ENCODE data around the gene PLEKHM1.

PLEKHM1 gene

GRCh38 chr17:45427181-45427835, 63.2 kb downstream of the PLEKHM1 start:
- no peak for DNase-seq (ENCODE audit: low read depth in 2 of 2)

DNA sequence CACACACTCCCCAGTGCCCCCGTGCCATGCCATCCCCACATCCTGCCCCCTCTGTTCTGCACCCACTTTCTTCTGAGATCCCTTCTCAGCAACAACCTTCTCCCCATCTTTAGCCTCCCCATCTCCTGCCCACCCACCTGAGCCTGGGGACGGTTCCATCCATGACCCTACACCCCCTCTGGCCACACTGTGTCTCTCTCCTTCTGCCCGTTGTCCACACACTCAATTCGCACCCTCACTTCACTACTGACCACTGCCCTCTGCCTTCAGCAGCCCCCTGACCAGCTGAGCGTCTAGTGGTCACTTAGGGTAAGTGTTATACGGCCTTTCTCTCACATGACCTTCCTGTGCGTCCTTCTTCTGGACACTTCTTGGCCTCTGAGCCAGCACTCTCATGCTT, 64.0 kb downstream of the PLEKHM1 start:
- no peak for DNase-seq (ENCODE audit: low read depth in 2 of 2)

GRCh38 chr17:45425984-45426413, 64.5 kb downstream of the PLEKHM1 start:
- no peak for DNase-seq (ENCODE audit: low read depth in 2 of 2)

GRCh38 chr17:45425125-45425983, 65.2 kb downstream of the PLEKHM1 start:
- DNase-seq (ENCODE audit: low read depth in 2 of 2): no peak

GRCh38 chr17:45424769-45425124, 65.8 kb downstream of the PLEKHM1 start:
- no peak for DNase-seq (ENCODE audit: low read depth in 2 of 2)

DNA sequence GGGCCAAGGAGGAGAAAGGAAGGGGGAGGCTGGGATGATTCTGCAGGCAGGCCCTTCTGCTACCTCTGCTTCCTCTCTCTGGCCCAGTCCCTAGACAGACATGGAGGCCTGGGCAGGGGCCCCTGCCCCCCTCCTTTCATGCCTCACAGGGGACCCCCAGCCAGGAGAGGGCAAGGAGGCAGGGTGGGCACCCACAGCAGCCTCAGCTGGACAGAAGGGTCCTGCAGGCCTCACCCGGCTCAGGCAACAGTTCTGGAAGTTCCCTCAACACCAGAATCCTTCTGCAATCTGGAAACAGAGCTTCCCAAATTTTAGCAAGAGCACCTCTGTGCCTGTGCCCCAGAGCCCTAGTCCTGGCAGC, 66.6 kb downstream of the PLEKHM1 start:
- DNase-seq (ENCODE audit: low read depth in 2 of 2): no peak

GRCh38 chr17:45423304-45423974, 67.1 kb downstream of the PLEKHM1 start:
- no peak for DNase-seq (ENCODE audit: low read depth in 2 of 2)

DNA sequence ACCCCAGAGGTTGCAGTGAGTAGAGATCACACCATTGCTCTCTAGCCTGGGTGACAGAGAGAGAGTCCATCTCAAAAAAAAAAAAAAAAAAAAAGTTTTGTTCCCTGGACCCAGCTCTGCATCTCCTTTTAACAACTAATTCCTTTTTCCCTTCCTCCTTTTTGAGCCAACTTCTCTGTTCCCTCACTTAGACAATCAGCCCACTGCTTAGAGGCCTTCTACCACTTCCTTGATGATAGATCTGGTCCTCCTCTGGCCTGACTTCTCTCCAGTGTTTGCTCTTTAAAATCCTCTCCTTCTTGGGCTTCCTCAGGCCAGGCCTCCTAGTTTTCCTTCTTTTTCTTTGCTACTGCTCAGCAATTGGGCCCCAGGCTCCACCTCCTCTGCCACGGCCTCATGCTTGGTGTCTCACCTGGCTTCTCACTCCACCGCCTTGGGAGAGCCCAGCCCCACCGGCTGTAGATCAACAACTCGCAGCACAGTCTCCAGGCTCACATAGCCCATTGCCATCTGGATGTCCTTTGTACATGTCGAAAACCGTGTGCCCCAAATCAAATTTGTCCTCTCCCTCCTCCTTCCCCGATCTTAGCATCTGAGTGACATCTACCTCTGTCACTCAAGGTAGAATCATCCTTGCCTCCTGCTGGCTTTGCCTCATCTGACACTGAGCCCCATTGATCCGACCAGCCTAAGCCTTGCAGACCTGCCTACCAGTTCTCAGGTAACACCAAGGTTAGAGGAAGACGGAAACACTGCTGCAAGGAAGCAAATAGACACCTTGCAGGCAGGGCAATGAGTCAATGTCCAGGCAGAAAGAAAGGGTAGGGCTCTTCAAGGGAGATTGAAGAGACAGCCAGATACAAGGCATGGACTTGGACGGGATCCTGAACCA, 75.3 kb downstream of the PLEKHM1 start:
- no peak for DNase-seq (ENCODE audit: low read depth in 2 of 2)

GRCh38 chr17:45413498-45413923, 77.0 kb downstream of the PLEKHM1 start:
- DNase-seq (ENCODE audit: low read depth in 2 of 2): no peak

DNA sequence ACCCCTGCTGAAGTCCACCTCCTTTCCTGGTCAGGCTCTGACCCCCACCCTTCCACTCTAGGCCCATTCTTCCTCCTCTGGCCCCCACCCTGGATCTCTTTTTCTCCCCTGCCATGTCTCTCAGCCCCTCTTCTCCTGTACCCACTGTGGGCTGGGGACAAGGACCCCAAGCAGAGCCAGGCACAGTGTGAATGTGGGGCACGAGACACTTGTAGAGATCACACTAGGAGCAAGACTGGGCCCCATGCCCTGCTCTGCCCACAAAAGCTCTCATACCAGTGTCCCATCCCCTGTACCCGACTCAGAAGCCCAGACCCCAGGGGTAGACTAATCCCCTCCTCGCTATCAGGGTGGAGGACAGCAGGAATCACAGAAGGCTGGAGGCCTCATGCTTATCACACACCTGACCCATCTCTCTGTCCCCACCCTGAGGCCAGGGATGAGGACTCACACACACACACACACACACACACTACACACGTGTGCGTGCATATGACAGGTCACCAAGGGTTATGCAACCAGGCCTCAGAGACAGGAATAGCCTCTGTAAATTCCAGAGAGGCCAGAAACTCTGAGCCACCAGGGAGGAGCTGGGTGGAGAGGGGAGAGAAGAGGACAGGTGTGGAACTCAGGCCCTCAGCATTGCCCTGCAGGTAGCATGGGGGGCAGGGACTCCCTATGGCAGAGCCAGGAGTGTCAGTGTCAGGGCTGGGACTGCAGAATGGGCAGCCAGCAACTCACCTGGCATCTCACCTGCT, 79.0 kb downstream of the PLEKHM1 start:
- no peak for DNase-seq (ENCODE audit: low read depth in 2 of 2)

GRCh38 chr17:45410144-45411091, 80.1 kb downstream of the PLEKHM1 start:
- peak; percentile 41 to 49 for DNase-seq (ENCODE audit: low read depth in 2 of 2)

DNA sequence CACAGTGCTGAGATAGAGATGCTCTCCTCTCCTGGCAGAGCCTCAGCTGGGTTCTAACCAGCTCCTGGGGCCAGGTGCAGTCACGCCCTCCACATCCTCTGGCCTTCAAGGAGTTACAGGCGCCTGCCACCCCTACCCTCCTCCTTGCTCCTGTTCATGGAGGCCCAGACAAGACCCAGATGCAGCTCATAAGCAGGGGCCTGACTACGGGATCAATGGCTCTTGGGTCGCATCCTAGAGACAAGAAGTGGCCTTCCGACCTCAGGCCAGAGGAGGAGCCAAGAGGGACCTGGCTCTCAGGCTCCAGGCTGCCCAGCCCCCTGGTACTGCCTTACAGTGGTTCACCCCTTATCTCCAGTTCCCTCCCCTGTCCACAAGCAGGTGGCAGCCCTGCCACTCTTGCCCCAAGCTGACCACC, 80.9 kb downstream of the PLEKHM1 start:
- DNase-seq (ENCODE audit: low read depth in 2 of 2): no peak

DNA sequence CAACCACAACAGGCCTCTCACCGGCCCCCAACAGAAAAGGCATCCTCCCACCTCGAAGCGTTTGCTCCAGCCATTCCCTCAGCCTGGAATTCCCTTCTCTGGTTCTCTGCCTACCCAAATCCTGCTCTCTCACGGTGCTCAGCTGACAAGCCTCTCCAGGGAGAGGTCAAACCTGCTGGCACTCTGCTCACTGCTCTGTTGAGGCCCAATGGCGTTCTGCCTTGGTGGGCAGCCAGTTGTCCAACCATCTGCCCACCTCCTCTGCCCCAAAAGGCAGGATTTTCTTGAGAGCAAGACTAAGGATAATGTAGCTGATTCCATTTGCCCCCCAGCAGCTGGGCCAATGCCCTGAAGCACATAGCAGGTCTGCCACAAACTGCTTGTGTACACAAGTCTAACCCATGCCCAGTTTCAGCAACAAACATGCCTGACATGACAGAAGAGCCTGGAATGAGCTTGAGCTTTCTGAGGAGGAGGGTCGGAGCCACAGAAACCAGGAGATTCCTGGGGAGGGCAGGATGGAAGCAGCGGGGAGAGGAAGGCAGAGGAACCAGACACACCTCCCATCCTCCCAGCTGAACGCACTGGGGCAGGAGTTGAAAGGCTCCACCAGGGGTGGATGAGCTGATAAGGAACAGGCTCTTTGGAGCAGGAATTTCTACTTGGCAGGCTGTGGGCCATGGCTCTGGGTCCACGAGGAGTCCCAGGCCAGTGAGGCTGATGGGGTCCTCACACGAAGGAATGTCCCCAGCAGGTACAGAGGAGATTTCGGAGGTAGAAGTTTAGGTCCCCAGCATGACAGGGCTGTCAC, 81.7 kb downstream of the PLEKHM1 start:
- no peak for DNase-seq (ENCODE audit: low read depth in 2 of 2)

DNA sequence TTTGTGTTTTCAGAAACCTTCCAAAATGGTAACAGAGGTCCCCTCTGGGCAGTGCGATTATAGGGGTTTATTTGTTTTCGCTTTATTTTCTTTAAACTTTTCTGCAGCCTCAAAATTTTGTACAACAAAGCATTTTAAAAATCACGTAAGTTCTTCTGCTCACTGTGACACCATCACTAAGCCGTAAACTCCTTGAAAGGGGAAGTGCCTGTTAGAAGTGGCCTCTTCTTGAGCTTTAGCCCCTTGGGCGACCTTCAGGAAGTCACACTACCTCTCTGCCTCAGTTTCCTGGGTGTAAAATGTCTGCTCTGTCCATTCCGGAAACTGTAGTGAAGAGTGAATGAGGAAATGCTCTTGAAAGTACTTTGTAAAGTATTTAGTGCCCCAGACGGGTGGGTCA, 84.4 kb downstream of the PLEKHM1 start:
- DNase-seq (ENCODE audit: low read depth in 2 of 2): no peak

- no peak for DNase-seq (ENCODE audit: low read depth in 2 of 2)
Observed at GRCh38 chr17:45405250-45406086, 85.1 kb downstream of the PLEKHM1 start.

- DNase-seq (ENCODE audit: low read depth in 2 of 2): no peak
Observed at GRCh38 chr17:45404870-45405249, 85.7 kb downstream of the PLEKHM1 start.

DNA sequence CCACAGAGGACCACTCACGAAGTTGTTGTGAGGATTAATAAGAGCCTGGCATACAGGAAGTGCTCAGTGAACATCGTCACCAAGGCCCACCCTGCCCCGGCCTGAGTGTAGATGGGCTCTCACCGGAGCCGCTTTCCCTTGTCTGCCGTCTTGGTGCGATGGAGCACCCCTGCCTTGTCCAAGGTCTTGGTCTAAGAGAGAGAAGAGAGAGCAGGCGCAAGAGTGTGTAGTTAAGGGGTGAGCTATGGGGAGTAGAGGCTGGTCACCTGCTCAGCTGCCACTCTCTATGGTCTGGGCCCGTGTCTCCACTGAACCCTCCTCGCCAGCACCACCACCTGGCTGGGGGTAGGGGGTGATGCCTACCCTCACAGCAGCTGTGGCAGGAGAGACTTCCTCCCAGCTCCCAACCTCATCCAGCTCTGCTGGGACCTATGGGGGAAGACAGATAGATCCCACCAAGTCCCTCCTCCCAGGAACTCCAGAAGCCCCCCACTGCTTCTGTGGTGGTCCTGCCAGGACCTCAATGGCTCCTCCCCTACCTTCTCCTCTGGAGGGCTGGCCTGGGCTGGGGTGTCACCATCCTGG, 86.5 kb downstream of the PLEKHM1 start:
- DNase-seq (ENCODE audit: low read depth in 2 of 2): no peak

GRCh38 chr17:45402916-45403315, 87.6 kb downstream of the PLEKHM1 start:
- DNase-seq (ENCODE audit: low read depth in 2 of 2): no peak
